GM19193 (cell line): Measurements from ENCODE around the gene CTH.
A peak's percentile ranks its signal among the peaks of the same experiment; 100 is the strongest.

Experiments
- POLR2A ChIP-seq: IDR thresholded peaks from 4 replicates; pipeline ENCODE4 v1.6.1; 2011; ENCODE audit not compliant: insufficient read depth, insufficient read length; ENCODE audit errors: extremely low read depth

Gene CTH

DNA sequence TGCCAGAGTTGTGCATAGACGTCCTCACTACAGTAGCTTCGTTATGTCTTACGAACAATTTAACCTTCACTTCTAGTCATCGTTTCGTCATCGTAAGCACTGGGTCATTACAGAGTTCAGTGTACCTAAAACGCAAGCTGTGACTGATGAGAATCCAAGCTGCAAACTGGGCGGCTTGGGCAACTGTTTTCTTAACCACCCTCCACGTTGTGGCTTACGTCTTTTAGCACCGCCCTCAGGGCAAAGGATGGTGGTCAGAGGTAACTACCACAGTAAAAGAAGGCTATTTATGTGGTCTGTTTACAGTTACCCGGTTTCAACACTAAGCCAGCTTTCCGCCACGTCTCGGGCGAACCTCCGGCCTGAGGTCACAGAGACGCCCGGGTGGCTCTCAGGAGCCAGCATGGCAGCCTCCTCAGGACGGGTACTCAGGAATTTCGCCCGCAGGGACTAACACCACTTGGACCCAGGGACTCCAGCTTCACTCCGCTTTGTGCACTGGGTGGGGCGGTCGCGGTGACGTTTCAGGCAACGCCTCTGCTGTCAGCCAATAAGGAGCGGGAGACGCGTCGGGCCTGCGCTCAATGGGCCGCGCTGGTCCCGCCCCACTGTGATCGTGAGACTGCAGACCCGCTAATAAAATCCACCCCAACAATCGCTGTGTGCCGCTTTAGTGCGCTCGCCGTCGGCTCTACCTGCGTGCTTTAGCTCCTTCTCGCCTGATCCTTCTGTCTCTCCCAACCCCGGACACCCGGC is at the start of gene CTH:
CTH (plus strand) TSS at position 665 of the 756 bp plus-strand sequence. CDS start 148 bp downstream, outside the sequence.
- TF ChIP-seq POLR2A, result peak; percentile 96

DNA sequence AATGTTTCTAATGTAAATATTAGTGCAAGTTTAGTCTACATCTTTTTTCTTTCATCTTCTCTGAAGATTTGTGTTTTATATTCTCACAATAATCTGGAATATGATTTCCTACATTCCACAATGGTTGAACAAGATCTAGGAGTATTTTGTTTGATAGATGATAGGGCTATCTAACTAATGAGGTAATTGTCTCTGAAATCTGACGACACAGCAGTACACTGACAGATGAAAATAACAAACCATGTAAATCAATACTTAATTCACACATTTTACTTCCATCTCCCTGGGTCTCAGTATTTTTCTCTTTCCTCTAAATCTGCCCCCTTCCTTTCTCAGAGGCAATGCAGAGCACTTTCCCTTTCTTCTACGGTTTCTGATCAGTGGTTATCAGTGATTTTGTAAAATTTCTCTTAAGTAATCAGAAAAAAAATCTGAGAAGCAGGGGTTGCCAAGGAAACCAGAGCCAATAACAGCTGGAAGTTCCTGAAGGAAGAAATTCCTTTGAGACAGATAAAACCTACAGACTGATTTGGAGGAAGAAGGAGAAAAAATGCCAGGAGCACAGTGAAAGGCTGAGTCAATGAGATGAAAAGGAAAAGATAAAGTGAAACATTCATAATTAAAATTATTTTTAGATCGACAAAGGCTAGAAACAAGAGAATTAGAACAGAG is 49.2 kb upstream of the CTH start:
- TF ChIP-seq POLR2A, result no peak

DNA sequence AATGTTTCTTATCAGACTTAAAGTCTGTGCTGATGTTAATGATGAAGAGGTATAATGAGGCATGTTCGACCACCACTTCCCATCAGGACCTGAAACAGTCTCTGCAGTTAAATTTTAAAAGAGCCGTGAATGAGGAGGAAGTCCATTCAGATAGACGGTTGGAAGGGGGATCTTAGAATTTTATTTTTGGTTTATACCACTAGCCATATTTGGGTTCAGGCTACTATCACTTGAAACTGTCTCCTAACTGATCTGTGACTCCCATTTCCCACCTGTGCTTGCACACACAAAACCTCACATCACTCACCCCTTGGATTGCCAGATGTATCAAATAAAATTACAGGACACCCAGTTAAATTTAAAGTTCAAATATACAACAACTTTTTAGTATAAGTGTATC is 46.6 kb upstream of the CTH start:
- no peak for TF ChIP-seq POLR2A

GRCh38 chr1:70372426-70372825 is 38.6 kb upstream of the CTH start:
- TF ChIP-seq POLR2A, result no peak

- no peak for TF ChIP-seq POLR2A
Observed at GRCh38 chr1:70376196-70376595, 34.9 kb upstream of the CTH start.

- no peak for TF ChIP-seq POLR2A
Observed at GRCh38 chr1:70382682-70383081, 28.4 kb upstream of the CTH start.

- TF ChIP-seq POLR2A, result no peak
Observed at GRCh38 chr1:70383483-70383882, 27.6 kb upstream of the CTH start.

DNA sequence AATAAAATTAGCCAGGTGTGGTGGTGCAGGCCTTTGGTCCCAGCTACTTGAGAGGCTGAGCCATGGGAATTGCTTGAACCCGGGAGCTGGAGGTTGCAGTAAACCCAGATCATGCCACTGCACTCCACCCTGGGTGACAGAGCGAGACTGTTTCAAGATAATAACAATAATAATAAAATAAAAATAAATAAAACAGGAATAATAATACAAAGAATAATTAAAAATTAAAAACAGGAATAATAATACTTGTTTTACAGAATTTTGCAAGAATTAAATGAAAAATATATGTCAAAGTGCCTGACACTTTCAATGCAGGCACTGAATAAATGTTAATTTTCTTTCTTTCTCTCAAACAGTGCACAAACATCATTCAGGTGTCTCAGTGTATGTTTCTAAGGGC is 26.5 kb upstream of the CTH start:
- TF ChIP-seq POLR2A, result no peak

GRCh38 chr1:70385477-70385876 is 25.6 kb upstream of the CTH start:
- TF ChIP-seq POLR2A, result no peak

- no peak for TF ChIP-seq POLR2A
Observed at GRCh38 chr1:70386121-70386520, 24.9 kb upstream of the CTH start.

- no peak for TF ChIP-seq POLR2A
Observed at GRCh38 chr1:70387507-70387906, 23.6 kb upstream of the CTH start.

DNA sequence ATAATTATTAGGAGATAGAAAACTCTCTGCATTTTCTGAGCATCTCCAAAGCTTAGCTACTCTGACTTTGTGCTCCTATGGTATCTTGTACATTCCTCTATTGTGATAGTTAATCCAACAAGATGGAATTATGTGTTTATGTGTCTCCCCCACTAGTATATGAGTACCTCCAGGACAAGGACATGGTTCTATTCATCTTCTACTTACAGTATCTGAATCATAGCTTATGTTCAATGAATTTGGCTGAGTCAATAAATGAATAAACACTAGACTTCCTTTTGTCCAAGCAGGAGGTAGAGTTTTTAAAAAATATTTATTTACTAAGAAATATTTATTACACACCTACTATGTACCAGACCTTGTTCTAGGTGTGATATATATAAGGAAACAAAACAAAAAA is 18.4 kb upstream of the CTH start:
- no peak for TF ChIP-seq POLR2A

DNA sequence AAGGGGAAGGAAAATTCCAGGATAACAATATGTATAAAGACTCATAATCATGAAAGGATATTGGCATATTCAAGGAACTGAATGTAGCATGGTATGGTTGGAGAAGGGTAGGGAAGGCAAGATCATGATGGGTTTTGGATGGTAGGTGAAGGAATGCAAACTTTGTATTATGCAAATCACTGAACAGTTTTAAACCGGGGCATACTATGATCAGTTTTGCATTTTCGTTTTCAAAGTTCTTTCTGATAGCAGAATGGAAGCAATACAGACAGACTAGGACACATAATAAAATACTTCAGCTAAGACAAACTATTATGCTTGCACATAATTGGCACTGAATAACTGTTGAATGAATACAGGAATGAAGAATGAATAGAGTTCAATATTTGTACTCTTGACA is 14.5 kb upstream of the CTH start:
- TF ChIP-seq POLR2A, result no peak

GRCh38 chr1:70397013-70397412 is 14.1 kb upstream of the CTH start:
- TF ChIP-seq POLR2A, result no peak

GRCh38 chr1:70400335-70400734 is 10.7 kb upstream of the CTH start:
- no peak for TF ChIP-seq POLR2A

DNA sequence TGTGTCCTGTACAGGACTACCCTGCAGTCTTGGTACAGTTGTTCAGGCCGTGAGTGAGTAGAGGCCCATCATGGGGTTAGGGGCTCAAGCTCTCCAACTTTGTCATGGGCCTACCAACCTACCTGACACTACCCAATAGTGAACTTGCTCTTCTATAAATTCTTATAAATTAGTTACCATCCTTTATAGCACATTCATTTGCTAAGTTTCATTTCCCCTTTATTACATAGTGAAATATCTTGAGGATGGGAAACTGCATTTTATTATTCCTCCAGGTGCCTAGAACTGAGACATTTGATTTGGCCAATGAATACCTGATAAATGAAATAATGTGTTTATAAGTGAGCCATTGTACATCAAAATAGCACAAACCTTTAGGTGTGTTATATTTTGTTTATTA is 9.1 kb upstream of the CTH start:
- no peak for TF ChIP-seq POLR2A
